HEK293T (cell line): ENCODE data around the gene TENM3.
"Not testable (repeated sequence)": the region's sequence is repeated elsewhere in the genome, so short reads cannot be mapped to it uniquely, and the experiment has no call there.

Experiments
- CTCF ChIA-PET: fragments of 350-600 bp; formaldehyde crosslinking; extraction: SDS; loops from one replicate; lab custom pipeline; 2021; ENCODE audit warnings: antibody characterized with exemption, inconsistent platforms; lab: Yijun Ruan, JAX
- POLR2A ChIA-PET: fragments of 350-600 bp; formaldehyde crosslinking; extraction: SDS; loops from one replicate; lab custom pipeline; 2020; ENCODE audit warnings: antibody characterized with exemption, inconsistent platforms; lab: Yijun Ruan, JAX
- DNase-seq: peaks from one replicate; pipeline ENCODE4 v3.0.0; 2012; ENCODE audit warnings: mixed read lengths; ENCODE audit errors: extremely low spot score
- ARNT ChIP-seq: fragments of 450-650 bp; IDR thresholded peaks from 2 replicates; pipeline ENCODE4 v1.6.1; 2017; ENCODE audit warnings: mild to moderate bottlenecking
- BHLHE40 ChIP-seq: fragments of 450-650 bp; IDR thresholded peaks from 2 replicates; pipeline ENCODE4 v1.6.1; 2016; ENCODE audit warnings: mild to moderate bottlenecking, moderate library complexity, borderline replicate concordance
- CTBP1 ChIP-seq: fragments of 450-650 bp; IDR thresholded peaks from 2 replicates; pipeline ENCODE4 v1.6.1; 2016; ENCODE audit warnings: borderline replicate concordance
- ELF4 ChIP-seq: fragments of 450-650 bp; IDR thresholded peaks from 2 replicates; pipeline ENCODE4 v1.6.1; 2017; ENCODE audit warnings: antibody characterized with exemption
- FOXA1 ChIP-seq: fragments of 450-650 bp; IDR thresholded peaks from 2 replicates; pipeline ENCODE4 v1.6.1; 2016; ENCODE audit warnings: mild to moderate bottlenecking
- FOXK2 ChIP-seq: fragments of 450-650 bp; IDR thresholded peaks from 2 replicates; pipeline ENCODE4 v1.6.1; 2016; ENCODE audit warnings: mild to moderate bottlenecking
- FOXM1 ChIP-seq: fragments of 450-650 bp; IDR thresholded peaks from 2 replicates; pipeline ENCODE4 v1.6.1; 2017; ENCODE audit warnings: mild to moderate bottlenecking, borderline replicate concordance
- HDGF ChIP-seq: fragments of 450-650 bp; IDR thresholded peaks from 2 replicates; pipeline ENCODE4 v1.6.1; 2017; ENCODE audit warnings: antibody characterized with exemption, borderline replicate concordance
- L3MBTL2 ChIP-seq: fragments of 450-650 bp; conservative IDR thresholded peaks from 2 replicates; pipeline ENCODE4 v1.6.1; 2016; ENCODE audit warnings: mild to moderate bottlenecking
- LEF1 ChIP-seq: fragments of 450-650 bp; IDR thresholded peaks from 2 replicates; pipeline ENCODE4 v1.6.1; 2017; ENCODE audit warnings: mild to moderate bottlenecking, borderline replicate concordance
- NFRKB ChIP-seq: fragments of 450-650 bp; IDR thresholded peaks from 2 replicates; pipeline ENCODE4 v1.6.1; 2016; ENCODE audit warnings: mild to moderate bottlenecking, moderate library complexity
- PKNOX1 ChIP-seq: fragments of 450-650 bp; IDR thresholded peaks from 2 replicates; pipeline ENCODE4 v1.6.1; 2016
- SP1 ChIP-seq: fragments of 450-650 bp; IDR thresholded peaks from 2 replicates; pipeline ENCODE4 v1.6.1; 2017
- SUZ12 ChIP-seq: fragments of 450-650 bp; IDR thresholded peaks from 2 replicates; pipeline ENCODE4 v1.6.1; 2016; ENCODE audit warnings: mild to moderate bottlenecking
- TARDBP ChIP-seq: fragments of 450-650 bp; IDR thresholded peaks from 2 replicates; pipeline ENCODE4 v1.6.1; 2016
- ZNF384 ChIP-seq: fragments of 450-650 bp; IDR thresholded peaks from 2 replicates; pipeline ENCODE4 v1.6.1; 2016

The TENM3 gene

GRCh38 chr4:182807767-182808548 is 564.8 kb downstream of the TENM3 start:
- CTCF ChIA-PET, result no interaction called here
- no peak for DNase-seq
- no peak for TF ChIP-seq BHLHE40
- POLR2A ChIA-PET, result no interaction called here

DNA sequence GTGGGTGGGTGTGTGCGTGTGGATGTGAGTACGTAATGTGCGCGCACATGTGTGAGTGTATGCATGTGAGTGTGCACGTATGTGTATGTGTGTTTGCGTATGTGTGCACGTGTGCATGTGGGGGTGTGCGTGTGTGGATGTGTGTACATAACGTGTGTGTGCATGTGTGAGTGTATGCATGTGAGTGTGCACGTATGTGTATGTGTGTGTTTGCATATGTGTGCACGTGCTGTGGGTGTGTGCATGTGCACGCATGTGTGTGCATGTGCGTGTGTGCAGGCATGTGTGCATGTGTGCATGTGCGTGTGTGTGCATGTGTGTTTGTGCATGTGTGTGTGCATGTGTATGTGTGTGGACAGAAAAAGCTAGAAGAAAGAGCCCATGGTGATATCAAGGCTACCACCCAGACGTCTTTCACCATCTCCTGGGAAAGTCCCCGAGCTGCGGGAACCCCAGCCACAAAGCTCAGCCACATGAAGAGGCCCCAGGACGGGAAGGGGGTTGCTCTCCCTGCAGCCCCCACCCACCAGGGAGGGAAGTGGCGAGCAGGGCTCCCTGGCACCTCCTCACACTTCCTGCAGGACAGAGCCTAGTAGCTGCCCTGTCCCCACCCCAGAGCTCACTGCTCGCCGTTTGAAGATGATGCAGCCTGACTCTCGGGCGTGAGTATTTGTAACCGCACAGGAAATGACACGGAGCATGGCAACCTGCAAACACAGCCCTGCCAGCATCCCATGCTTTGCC is 565.6 kb downstream of the TENM3 start:
- TF ChIP-seq CTBP1, result no peak
- no peak for TF ChIP-seq SUZ12
- TF ChIP-seq ZNF384, result no peak
- no peak for TF ChIP-seq SP1
- TF ChIP-seq L3MBTL2, result no peak
- no peak for TF ChIP-seq NFRKB
- TF ChIP-seq FOXM1, result no peak
- no peak for TF ChIP-seq ARNT
- TF ChIP-seq ELF4, result no peak
- DNase-seq, result no peak
- ChIA-PET POLR2A (no interaction called here), CTCF (no interaction called here)

GRCh38 chr4:182809417-182810102 is 566.4 kb downstream of the TENM3 start:
- no peak for DNase-seq
- TF ChIP-seq NFRKB (no peak), BHLHE40 (no peak), FOXK2 (no peak), LEF1 (no peak), FOXM1 (no peak), ARNT (no peak), HDGF (no peak), L3MBTL2 (no peak), TARDBP (no peak), FOXA1 (no peak), SUZ12 (no peak), ELF4 (no peak), ZNF384 (no peak), SP1 (no peak), CTBP1 (no peak), PKNOX1 (no peak)
- POLR2A ChIA-PET, result no interaction called here
- CTCF ChIA-PET, result no interaction called here

GRCh38 chr4:182810103-182810615 is 567.0 kb downstream of the TENM3 start:
- POLR2A ChIA-PET, result no interaction called here
- DNase-seq, result no peak
- TF ChIP-seq BHLHE40 (no peak), ARNT (no peak), FOXA1 (no peak), TARDBP (no peak), L3MBTL2 (no peak), SP1 (no peak), ZNF384 (no peak), PKNOX1 (no peak), ELF4 (no peak), FOXK2 (no peak), HDGF (no peak), FOXM1 (no peak), NFRKB (no peak), CTBP1 (no peak), LEF1 (no peak), SUZ12 (no peak)
- CTCF ChIA-PET, result no interaction called here

DNA sequence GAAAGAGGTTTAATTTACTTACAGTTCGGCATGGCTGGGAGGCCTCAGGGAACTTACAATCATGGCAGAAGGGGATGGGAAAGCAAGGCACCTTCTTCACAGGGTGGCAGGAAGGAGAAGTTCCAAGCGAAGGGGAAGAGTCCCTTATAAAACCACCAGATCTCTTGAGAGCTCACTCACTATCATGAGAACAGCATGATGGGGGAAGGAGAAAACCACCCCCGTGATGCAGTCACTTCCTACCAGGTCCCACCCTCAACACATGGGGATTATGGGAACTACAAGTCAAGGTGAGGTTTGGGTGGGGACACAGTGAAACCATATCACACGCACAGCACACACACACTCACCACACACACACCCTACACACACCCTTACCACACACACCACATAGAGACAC is 569.7 kb downstream of the TENM3 start:
- POLR2A ChIA-PET, result no interaction called here
- DNase-seq, result no peak
- CTCF ChIA-PET, result no interaction called here
- no peak for TF ChIP-seq FOXA1
- TF ChIP-seq TARDBP, result no peak
- TF ChIP-seq ZNF384, result no peak
- TF ChIP-seq FOXK2, result no peak
- no peak for TF ChIP-seq SP1
- no peak for TF ChIP-seq CTBP1
- TF ChIP-seq BHLHE40, result no peak
- TF ChIP-seq ARNT, result no peak
- no peak for TF ChIP-seq PKNOX1
- no peak for TF ChIP-seq LEF1
- TF ChIP-seq FOXM1, result no peak
- TF ChIP-seq L3MBTL2, result no peak
- TF ChIP-seq NFRKB, result no peak
- no peak for TF ChIP-seq HDGF
- TF ChIP-seq SUZ12, result no peak
- no peak for TF ChIP-seq ELF4

DNA sequence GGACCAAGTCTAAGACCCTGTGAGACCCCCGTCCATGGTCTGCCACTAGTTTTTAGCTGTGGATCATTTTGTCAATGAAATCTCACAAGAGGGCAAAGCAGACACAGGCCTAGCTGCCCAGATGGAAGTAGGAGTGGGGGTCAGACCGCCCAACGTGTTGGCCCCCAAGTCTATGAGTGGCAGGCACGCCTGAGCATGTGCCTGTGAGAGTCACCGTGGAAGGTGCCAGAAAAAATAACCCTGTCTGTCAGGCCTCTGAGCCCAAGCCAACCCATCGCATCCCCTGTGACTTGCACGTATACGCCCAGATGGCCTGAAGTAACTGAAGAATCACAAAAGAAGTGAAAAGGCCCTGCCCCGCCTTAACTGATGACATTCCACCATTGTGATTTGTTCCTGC is 570.9 kb downstream of the TENM3 start:
- DNase-seq, POLR2A ChIA-PET, CTCF ChIA-PET: not testable (repeated sequence)
